NCI-H1417 treated with DMSO at 0.1 percent for 48 hours (cell line): Measurements from ENCODE around the gene DBH.
"Not testable (repeated sequence)": the region's sequence is repeated elsewhere in the genome, so short reads cannot be mapped to it uniquely, and the experiment has no call there.

Experiments used
- DNase-seq: peaks from one replicate; lab custom pipeline; 2025; lab: John Stamatoyannopoulos, UW

The DBH gene

DNA sequence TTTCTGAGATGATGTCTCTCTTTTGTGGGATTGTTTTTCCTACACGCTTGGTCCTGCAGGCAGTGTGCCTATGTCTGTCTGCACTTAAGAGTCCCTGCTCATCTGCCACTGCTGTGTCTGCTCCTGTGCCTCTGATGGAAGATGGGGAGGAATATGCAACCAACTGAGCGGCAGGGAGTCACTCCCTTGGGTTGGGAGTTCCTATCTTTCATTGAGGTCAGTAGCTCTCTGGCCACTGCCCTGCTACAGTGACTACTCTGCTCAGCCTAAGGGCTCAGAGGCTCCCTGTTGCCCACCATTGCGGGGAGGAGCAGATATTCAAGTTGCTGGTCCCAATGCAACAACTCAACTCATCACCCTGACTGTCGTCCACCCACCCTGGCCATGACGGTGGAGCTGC lies 13.6 kb upstream of the DBH start:
- DNase-seq: no peak

DNA sequence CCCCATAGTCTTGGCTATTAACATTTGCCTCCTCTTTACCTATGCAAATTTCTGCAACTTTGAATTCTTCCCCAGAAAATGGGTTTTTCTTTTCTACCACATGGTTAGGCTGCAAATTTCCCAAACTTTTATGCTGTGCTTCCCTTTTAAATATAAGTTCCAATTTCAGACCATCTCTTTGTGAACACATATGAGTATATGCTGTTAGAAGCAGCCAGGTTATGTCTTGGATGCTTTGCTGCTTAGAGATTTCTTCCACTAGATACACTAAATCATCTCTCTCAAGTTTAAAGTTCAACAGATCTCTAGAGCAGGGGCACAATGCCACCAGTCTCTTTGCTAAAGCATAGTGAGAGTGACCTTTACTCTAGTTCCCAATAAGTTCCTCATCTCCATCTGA lies 10.2 kb upstream of the DBH start:
- not testable (repeated sequence) for DNase-seq

DNA sequence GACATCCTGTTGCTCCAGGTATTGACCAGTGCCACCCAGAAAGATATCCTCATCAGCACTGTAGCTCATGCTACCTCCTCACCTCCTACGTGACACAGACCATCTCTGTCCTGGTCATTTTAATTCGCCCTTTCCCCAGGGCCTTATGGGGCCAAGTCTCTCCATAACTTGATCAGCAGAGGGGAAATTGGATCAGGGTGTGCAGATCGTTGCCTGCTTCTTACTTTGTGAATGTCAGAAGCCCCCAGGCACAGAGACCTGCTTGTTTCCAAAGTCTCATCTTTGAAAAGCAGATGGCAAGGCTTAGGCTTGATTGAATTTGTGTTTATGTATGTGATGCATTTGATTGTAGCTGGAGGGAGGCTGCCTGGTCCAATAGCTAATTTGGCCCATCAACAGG lies 8.8 kb upstream of the DBH start:
- no peak for DNase-seq

DNA sequence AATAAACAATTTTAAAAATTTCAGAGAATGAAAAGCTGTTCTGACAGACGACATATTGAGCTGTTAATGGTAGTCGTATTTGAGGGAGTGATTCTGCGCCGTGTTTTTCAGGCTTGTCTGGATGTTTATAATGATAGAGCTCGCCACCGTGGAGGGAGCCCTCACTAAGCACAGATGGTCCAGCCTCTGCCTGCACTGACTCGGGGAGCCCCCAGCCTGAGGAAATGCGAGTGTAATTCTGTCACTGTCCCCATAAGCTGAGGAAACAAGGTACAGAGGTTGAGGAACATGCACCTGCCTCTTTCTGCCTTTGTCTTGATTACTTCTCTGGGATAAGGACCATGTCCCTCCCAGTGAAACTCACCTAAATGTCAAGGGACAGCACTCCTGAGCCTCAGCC lies 7.4 kb upstream of the DBH start:
- no peak for DNase-seq

DNA sequence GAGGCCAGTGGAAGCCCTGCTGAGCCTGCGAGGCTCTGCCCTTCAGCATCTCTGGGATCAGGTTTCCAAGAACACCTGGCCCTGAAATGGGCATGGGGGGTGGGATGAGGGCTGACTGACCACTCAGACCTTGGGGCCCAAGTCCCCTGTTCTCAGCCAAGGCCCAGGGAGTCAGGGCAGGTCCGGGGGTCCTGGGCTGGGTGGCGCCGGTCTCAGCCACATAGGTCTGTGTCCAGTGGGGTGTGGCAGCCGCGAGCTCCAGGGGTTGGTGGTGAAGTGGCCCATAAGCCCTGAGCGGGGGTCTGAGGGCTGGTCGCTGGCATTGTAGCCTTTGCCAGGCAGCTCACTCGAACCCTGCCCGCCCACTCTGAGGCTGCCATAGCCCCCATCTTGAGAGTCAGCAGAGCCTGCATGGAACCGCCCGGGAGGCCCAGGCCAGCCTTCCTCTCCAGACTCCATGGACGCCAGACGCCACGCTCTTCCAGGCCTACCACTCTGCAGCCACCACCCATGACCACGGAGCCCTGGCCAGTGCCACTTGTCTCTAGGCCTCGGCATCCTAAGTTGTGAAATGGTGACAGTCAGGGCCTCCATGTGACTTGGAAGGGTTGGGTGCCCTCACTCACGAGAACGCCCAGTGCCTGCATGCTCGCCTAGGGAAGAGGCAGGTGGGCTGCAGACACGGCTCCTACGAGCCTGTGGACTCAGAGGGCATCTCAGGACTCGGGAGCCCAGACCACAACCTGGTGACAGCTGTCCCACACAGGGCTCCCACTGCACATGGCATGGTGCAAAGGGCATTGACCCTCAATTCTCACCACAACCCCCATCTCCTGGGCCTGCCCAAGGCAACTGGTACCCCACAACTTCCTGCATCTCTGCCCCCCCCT lies 6.7 kb upstream of the DBH start:
- no peak for DNase-seq

DNA sequence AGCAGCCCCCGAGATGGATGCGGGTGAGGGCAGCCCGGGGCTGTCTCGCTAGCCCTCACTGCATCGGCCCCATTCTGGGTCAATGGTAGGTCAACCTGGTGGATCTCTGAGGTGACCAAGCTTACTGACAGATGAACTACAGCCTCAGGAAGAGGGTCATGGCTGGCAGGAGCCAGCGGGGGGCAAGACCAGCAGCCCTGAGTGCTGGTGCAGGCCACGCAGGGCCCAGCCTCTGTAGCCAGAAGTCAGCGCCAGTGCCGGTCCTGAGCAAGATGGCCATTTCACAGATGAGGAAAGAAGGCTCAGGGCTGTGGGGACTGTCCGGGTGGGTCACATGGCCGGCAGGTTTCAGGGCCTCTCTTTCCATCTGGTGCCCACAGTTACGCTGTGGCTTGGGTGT lies 5.1 kb upstream of the DBH start:
- no peak for DNase-seq

DNA sequence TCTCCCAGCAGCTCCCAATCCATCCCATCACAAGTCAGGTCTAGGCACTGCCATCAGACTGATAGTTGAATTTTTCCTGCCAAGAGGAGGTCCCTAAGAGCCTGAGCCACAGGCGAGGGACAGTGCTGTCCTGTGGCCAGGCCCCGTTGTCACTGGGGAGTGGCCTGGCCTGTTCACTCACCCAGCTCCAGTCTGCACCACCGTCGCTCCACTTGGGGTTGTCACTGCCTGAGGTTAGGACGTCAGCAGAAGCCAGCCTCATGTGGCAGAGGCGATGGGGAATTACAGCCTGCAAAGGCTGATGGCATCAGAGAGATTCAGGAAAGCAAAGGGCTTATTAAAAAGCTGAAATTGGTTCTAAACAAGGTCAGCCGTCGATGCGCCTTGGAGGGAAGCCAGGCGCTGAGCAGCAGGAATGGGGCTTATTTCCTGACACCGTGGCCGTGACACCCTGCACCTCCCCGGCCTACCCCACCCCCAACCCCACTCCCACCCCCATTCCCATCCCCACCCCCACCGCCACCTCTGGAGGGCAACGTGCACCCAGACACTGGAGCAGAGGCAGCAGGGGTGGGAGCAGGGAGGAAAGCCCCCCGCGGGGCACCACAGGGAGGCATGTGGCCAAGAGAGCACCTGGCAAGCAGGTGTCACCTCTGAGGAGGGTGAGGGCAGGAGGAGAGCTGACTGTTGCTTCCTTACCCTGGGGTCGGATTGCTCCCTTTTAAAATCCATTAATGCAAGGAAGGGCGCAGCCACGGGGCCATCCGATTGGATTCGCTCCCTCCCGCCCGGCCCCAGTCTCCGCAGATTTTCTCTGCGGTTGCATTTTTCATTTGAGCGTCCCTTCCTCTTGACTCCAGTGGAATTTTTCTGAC lies 3.1 kb upstream of the DBH start:
- DNase-seq: peak; percentile 53

DNA sequence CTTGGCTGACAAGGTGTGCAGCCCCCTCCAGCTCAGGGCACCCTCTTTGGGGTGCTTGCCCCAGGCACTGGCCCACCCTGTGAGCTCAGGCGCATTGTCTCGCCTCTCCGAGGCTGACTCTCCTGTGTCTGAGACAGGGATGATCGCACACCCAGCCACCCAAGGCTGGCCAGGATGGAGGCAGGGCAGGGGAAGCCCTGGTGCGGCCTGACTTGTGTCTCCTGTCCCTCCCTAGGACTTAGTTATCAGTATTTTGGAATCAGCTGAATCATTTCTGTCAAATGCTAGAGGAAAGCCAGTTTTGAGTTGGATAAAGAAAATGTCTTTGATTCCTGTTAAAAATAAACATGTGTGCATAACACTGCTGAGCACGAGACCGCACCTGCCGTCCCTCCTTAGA lies 2.5 kb upstream of the DBH start:
- DNase-seq: no peak

DNA sequence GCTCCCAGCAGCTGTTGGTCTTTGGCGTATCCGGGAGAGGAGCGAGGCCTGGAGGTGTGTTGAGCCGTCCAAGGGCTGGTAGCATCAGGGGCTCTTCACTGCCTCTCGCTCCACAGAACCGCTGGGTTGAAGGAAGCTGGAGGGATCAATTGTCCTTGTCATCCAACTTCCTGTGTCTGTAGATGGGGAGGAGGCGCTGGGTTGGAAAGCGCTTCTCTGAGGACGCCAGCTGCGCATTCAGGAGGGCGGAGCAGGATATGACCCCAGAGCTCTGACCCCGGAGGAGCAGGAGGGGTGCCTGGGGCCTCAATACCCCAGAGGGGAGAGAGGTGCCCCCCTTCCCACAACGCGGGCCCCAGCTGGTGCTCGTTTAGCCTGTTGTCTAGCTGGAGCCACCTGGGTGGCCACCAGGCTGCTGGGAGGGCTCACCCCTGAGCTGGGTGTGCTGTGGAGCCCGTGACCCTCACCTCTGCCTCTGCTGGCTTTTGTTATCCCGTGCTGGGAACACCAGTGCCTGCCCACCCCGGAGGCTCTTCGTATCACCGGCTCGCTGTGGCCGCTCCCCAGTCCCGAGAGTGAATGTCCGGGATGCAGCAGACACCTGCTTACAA lies 2.0 kb upstream of the DBH start:
- DNase-seq: peak; percentile 67

DNA sequence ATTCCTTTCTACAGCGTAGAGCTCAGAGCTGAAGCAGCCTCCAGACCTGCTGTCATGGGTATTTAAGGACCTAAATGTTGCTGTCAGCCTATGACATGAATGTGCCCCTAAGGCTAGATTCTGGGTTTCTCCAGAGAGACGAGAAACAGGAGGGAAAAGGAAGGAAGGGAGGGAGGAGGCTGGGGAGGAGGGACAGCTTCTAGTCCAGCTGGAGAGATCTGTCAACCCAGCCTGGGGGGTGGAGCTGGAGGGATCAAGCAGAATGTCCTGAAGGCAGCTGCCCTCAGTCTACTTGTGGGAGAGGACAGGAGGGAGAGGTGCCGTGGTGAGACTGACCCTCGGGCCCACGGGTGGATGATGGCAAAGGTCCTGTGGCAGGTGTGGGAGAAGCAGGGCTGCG lies 1.1 kb upstream of the DBH start:
- DNase-seq: no peak

DNA sequence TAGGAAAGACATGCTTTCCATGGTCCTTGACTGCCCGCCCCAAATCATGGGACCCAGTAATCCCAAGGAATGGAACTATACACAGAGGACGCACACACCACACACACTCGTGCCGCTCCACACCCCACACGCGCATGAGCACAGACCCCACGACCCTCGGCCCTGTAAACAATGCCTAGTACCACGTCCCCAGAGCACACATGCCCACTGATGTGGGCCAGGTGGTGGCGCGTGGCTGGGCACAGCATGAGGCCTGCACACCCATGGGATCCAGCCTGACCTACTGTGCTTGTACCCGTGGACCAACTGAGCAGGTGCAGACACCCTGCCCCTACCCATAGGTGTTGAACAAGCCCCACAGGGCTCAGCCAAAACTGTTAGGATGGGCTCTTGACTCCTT lies 739 bp downstream of the DBH start:
- no peak for DNase-seq

DNA sequence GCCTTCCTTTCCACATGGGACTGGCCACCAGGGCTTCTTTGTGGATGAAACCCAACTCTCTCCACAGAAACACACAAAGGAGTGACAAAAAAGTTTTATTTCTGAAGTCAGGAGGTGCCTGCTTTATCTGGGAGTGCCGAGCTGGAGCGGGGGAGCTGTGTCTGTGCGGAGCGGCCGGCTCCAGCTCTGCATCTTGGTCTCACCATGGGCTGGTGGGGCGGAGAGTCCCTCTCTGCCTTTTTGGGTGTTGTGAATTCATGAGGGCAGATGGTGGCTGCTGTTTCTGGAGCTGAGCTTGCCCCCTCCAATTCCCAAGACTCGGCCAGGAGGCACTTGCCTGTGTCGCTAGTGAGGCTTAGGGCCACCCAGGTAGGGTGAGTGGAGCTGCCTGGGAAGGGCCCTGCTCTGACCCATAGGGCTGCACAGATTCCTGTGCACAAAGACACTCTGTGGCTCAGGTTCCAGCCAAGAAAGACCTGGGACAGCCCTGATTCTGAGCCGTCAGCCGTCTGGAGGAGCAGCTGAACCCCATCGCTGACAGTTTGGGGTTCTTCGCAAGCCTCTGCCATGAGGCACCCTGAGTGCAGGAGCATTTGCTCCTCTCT lies 1.4 kb downstream of the DBH start:
- DNase-seq: no peak

DNA sequence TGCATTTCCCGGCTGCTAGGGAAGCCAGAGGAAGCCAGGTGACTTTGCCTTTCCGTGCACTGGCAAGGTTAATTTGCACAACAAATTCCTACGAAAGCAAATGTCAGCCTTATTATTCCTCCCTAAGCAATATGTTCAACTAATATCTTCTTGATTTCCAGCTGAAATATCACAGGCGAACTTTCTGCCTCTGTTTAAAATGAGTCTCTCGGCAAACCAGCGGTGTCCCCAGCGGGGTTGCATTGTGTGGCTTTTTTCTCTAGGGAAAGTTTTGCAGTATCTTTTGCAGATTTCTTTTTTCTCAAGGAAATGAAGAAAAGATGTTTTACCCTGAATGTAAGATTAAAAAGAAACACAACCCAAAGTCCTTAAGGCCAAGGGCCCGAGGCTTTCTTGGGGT lies 1.9 kb downstream of the DBH start:
- no peak for DNase-seq

DNA sequence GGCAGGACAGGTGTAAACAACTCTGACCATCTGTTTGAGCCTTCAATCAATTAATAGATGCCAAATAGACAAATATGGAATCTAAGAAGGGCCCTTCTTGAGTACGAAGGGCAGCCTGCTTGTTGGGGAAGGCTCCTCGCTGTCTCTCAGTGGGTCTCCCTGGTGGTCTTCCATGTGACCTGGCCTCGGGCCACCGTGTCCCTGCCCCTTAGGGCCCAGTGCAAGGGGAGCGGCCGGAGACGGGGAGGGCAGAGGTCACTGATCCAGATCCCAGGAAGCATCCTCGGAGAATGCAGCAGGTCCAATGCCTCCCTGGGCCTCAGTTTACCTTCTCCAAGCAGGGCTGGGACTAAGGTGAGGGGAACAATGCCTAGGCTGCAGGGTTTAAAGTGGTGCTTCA lies 2.5 kb downstream of the DBH start:
- DNase-seq: no peak

DNA sequence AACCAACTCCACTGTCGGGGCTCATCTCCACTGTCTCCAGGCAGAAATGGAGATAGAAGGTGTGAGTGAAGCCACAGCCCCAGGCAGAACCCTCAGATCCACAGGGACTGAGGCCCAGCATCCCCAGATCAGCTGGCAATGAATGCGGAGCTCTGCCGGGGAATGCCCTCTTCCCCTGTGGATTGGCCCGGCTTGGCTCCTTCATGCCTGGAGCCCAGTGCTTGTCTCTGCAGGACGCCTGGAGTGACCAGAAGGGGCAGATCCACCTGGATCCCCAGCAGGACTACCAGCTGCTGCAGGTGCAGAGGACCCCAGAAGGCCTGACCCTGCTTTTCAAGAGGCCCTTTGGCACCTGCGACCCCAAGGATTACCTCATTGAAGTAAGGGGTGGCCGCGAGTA lies 3.5 kb downstream of the DBH start:
- DNase-seq: no peak

DNA sequence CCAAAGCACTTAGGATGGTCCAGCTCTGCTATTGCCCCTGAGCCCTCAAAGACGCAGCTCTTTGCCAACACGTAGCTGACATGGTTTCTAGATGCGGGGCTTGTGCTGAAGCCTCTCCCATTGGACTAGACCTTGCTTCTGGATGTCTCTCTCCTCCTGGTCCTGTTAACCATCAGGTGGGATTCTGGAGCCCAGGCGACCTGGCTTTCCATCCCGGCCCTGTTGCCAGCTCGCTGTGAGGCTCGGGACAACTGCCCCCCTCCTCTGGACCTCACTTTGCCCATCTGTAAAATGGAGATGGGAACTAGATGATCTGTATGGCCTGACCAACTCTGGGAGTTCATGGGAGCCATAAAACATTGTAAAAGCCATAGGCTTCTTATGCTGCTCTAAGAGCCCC lies 4.0 kb downstream of the DBH start:
- no peak for DNase-seq

DNA sequence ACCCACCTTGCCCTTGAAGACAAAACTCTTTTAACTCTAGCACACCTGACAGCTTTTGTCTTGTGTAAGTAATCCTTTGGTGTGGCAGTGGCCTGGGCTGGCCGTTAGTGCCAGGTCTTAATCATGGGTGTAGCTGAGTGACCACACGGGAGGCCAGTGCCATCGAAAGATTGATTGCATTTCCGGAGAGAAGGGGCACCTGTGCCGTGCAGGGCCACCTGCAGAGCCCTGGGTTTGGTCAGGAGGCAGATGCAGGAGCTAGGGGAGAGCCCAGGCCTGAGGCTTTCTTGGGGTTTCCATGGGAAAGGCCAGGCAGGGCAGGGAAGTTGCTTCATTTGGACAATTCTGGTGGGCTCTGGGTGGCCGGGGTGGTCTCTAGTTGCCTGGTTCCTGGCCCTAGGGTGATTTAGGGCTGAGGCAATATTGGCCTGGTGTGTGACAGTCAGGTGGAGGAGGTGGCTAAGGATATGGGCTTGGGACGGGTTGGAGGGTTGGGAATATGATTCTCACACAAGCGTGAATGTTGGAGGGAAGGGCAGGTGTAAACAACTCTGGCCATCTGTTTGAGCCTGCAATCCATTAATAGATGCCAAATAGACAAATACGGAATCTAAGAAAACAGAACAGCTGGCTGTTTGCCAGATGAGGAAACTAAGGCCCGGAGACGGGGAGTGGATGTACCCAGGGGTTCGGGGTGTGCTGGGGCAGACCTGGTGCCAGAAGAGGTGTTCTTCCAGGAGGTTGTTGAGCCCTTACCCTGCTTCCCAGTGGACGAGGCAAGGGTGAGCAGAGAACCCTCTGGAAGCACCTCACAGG lies 4.6 kb downstream of the DBH start:
- DNase-seq: no peak

DNA sequence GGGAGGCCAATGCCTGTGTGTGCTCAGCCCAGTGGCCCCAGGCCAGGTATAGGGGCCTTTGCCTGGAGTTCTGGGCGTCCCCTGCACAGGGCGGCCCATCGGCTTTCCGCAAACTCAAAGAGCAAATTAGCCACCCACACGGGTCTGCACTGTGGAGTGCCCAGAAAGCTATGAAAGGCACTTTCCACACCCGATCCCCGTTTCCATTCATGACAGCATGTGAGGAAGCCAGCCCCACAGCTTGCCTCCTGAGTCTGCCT lies 5.2 kb downstream of the DBH start:
- DNase-seq: no peak

DNA sequence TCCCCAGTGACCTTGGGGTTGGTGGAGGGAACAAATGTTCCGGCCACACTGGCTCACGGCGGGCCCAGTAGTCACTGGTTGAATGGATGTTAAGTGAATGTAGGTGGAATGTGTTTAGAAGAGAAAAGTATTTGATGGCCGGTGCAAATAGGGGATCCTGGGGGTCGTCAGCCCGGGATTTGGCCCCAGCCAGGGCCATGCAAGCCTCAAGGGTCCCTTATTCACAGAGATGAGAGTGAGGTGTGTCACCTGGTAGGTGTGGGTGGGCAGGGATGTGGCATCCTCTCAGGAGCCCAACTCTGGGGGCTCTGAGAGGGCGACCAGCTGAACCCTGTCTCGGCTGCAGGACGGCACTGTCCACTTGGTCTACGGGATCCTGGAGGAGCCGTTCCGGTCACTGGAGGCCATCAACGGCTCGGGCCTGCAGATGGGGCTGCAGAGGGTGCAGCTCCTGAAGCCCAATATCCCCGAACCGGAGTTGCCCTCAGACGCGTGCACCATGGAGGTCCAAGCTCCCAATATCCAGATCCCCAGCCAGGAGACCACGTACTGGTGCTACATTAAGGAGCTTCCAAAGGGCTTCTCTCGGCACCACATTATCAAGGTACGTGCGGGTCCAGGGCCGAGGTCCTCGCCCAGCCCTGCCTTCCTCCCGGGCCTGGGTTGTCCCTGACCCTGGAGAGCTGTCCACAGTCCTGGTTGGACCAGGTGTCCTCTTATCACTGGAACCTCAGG lies 5.9 kb downstream of the DBH start:
- DNase-seq: no peak

DNA sequence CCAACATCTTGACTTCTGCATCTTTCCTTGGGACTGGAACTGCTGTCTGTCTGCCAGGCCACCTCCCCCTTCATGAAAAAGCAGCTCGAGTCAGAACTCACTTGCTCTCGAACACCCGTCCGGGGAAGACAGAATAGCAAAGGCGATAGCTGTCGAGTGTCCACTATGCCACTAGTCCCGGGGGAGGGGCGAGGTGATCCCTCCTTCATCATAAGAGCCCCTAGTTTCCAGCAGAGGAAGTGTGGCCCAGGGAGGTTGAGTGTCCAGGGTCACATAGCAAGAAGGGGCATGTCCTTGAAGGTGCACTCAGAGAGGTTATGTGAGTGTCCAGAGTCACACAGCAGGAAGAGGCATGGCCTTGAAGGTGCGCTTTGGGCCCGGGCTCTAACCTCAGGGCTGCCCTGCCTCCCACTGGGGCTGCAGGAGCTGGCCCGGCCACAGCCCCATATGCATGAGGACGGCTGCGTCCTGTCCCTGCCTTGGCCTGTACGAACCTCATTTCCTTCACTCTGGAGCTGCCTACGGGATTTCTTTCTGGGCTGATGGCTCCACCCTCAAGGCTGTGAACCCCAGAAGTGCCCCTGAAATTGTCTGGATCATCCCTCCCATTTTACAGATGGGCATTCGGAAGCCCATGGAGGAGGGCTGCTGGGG lies 6.7 kb downstream of the DBH start:
- DNase-seq: no peak

DNA sequence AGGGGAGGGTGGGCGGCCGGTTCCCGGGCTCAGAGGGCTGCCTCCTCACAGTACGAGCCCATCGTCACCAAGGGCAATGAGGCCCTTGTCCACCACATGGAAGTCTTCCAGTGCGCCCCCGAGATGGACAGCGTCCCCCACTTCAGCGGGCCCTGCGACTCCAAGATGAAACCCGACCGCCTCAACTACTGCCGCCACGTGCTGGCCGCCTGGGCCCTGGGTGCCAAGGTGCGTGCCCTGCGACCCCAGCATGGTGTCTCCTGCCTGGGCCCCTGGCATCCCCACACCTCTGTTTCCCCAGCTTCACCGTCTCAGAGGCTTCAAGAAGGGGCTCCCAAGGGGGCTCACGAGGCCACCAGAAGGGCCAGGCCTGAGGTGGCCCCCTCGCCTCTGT lies 7.2 kb downstream of the DBH start:
- DNase-seq: no peak
